ENCODE measurements around the gene CARD14.

The CARD14 gene

DNA sequence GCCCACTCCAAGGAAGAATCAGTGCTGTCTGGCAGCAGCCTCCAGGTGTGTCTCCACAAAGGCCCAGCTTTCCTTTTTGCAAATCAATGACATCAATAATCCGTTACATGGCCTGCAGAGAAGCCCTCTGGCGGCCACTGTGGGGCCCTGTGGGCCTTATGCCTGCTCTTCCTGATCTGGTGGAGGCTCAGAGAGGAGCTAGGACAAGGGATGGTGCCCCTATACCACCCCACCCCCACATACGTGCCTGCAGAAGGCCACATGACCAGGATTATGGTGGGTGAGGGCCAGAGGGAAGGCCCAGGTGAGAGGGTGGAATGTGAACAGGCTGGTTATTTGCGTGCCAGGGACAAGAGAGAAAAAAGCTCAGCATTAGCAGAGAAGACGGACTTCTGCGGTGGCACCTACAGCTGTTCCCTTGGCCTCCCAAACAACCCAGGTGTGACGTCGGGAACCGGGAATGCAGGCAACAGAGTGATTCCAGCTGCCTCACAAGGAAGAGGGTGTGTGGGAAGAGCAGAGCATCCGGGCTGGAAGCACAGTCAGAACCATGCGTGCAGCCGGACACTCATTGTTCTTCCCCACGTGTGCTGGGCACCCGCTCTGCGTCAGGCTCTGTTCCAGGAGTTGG, 45.4 kb upstream of the CARD14 start:
- TF ChIP-seq SIN3A (IDR thresholded peaks at IDR 0.05; ENCODE audit: borderline replicate concordance, insufficient read depth, low read length): no peak
- no peak for TF ChIP-seq TAF1 (IDR thresholded peaks at IDR 0.05; ENCODE audit: borderline replicate concordance, insufficient read depth, low read length)

DNA sequence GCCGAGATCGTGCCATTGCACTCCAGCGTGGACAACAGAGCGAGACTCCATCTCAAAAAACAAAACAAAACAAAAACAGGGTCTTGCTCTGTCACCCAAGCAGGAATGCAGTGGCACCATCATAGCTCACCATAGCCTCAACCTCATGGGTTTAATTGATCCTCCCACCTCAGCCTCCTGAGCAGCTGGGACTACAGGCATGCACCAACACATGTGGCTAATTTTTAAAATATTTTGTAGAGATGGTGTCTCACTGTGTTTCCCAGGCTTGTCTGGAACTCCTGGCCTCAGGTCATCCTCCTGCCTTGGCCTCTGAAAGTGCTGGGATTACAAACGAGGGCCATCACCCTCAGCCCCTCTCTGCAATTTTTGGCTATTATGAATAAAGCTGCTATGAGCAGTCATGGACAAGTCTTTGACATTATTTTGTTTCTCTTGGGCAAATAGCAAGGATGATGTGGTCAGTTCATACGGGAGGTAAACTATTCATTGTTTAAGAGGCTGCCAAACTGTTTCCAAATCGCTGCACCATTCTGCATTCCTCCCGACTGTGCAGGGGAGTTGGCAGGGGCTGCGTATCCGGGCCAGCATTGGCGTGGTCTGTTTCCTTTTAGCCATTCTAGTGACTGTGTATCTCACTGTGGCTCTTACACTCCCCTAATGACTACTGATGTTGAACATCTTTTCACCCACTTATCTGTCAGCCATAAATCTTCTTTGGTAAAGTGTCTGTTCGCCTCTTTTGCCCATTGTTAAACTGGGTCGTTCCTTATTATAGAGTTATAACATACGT, 44.0 kb upstream of the CARD14 start:
- TF ChIP-seq, protein P1, sequence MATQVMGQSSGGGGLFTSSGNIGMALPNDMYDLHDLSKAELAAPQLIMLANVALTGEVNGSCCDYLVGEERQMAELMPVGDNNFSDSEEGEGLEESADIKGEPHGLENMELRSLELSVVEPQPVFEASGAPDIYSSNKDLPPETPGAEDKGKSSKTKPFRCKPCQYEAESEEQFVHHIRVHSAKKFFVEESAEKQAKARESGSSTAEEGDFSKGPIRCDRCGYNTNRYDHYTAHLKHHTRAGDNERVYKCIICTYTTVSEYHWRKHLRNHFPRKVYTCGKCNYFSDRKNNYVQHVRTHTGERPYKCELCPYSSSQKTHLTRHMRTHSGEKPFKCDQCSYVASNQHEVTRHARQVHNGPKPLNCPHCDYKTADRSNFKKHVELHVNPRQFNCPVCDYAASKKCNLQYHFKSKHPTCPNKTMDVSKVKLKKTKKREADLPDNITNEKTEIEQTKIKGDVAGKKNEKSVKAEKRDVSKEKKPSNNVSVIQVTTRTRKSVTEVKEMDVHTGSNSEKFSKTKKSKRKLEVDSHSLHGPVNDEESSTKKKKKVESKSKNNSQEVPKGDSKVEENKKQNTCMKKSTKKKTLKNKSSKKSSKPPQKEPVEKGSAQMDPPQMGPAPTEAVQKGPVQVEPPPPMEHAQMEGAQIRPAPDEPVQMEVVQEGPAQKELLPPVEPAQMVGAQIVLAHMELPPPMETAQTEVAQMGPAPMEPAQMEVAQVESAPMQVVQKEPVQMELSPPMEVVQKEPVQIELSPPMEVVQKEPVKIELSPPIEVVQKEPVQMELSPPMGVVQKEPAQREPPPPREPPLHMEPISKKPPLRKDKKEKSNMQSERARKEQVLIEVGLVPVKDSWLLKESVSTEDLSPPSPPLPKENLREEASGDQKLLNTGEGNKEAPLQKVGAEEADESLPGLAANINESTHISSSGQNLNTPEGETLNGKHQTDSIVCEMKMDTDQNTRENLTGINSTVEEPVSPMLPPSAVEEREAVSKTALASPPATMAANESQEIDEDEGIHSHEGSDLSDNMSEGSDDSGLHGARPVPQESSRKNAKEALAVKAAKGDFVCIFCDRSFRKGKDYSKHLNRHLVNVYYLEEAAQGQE (IDR thresholded peaks at IDR 0.05; ENCODE audit: insufficient read depth in 1 of 2, low read depth in 2 of 2, low read length in 2 of 2): no peak
- TF ChIP-seq FOXP2 (optimal IDR thresholded peaks at IDR 0.05; ENCODE audit: borderline replicate concordance, extremely low read depth, extremely low read length, insufficient read depth) (no peak), TAF1 (IDR thresholded peaks at IDR 0.05; ENCODE audit: borderline replicate concordance, insufficient read depth, low read length) (no peak), POLR2AphosphoS5 (IDR thresholded peaks at IDR 0.05; ENCODE audit: low read depth, low read length) (no peak), SIN3A (IDR thresholded peaks at IDR 0.05; ENCODE audit: borderline replicate concordance, insufficient read depth, low read length) (no peak)

DNA sequence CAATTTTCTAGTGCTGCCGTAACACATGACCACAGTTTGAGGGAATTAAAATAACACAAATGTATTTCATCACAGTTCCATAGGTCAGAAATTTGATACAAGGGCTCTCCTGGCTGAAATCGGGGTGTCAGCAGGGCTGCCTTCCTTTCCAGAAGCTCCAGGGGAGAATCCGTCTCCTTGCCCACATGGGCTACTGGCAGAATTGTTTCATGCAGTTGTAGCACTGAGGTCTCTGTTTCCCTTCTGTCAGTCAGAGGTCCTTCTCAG, 43.4 kb upstream of the CARD14 start:
- TF ChIP-seq FOXP2 (optimal IDR thresholded peaks at IDR 0.05; ENCODE audit: borderline replicate concordance, extremely low read depth, extremely low read length, insufficient read depth) (no peak), POLR2AphosphoS5 (IDR thresholded peaks at IDR 0.05; ENCODE audit: low read depth, low read length) (no peak), TAF1 (IDR thresholded peaks at IDR 0.05; ENCODE audit: borderline replicate concordance, insufficient read depth, low read length) (no peak), SIN3A (IDR thresholded peaks at IDR 0.05; ENCODE audit: borderline replicate concordance, insufficient read depth, low read length) (no peak)
- TF ChIP-seq, protein P1 (IDR thresholded peaks at IDR 0.05; ENCODE audit: insufficient read depth in 1 of 2, low read depth in 2 of 2, low read length in 2 of 2): no peak

DNA sequence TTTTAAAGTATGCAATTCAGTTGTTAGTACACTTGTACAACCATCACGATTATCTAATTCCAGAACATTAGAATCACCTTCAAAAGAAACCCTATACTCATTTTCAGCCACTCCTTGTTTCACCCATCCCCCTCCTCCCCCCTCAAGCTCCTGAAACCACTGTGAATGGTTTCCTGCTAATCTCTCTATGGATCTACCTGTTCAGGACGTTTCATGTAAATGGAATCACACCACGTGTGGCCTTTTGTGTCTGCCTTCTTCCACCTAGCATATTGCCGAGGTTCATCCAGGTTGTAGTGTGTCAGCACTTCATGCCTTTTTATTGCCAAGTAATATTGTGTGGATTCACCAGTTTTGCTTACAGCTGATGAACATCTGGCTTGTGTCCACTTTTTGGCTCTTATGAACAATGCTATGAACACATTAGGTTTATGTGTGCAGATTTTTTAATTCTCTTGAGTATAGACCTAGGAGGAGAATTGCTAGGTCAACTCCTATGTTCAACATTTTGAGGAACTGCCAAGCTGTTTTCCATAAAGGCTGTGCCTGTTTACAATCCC, 40.7 kb upstream of the CARD14 start:
- no peak for TF ChIP-seq POLR2AphosphoS5 (IDR thresholded peaks at IDR 0.05; ENCODE audit: low read depth, low read length)
- no peak for TF ChIP-seq TAF1 (IDR thresholded peaks at IDR 0.05; ENCODE audit: borderline replicate concordance, insufficient read depth, low read length)
- TF ChIP-seq SIN3A (IDR thresholded peaks at IDR 0.05; ENCODE audit: borderline replicate concordance, insufficient read depth, low read length): no peak
- TF ChIP-seq, protein P1 (IDR thresholded peaks at IDR 0.05; ENCODE audit: insufficient read depth in 1 of 2, low read depth in 2 of 2, low read length in 2 of 2): no peak
- no peak for TF ChIP-seq FOXP2 (optimal IDR thresholded peaks at IDR 0.05; ENCODE audit: borderline replicate concordance, extremely low read depth, extremely low read length, insufficient read depth)

DNA sequence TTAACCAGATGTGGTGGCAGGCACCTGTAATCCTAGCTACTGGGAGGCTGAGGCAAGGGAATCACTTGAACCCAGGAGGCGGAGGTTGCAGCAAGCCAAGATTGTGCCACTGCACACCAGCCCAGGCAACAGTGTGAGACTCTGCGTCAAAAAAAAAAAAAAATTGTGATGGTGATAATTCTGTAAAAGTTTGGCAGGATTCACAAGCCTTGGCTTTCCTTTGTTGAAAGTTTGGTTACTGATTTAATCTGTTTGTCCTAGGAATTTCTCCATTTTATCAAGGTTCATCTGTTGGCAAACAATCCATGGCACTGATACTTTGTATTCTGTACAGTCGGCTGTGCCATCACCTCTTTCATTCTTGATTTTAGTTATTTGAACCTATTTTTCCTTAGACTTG, 38.8 kb upstream of the CARD14 start:
- no peak for TF ChIP-seq SIN3A (IDR thresholded peaks at IDR 0.05; ENCODE audit: borderline replicate concordance, insufficient read depth, low read length)
- no peak for TF ChIP-seq FOXP2 (optimal IDR thresholded peaks at IDR 0.05; ENCODE audit: borderline replicate concordance, extremely low read depth, extremely low read length, insufficient read depth)
- no peak for TF ChIP-seq TAF1 (IDR thresholded peaks at IDR 0.05; ENCODE audit: borderline replicate concordance, insufficient read depth, low read length)
- TF ChIP-seq, protein P1 (IDR thresholded peaks at IDR 0.05; ENCODE audit: insufficient read depth in 1 of 2, low read depth in 2 of 2, low read length in 2 of 2): no peak
- no peak for TF ChIP-seq POLR2AphosphoS5 (IDR thresholded peaks at IDR 0.05; ENCODE audit: low read depth, low read length)
